BLaER1 (cell line): ENCODE data around the gene BPIFB3.
"Not testable (repeated sequence)": the region's sequence is repeated elsewhere in the genome, so short reads cannot be mapped to it uniquely, and the experiment has no call there.

Experiments
- H3K27ac ChIP-seq: shearing (Covaris generic); formaldehyde crosslinking; 2 replicates; pipeline ENCODE4 v1.8.1; 2022
- H3K27me3 ChIP-seq: shearing (Covaris generic); formaldehyde crosslinking; 2 replicates; pipeline ENCODE4 v1.8.1; 2022
- H3K36me3 ChIP-seq: shearing (Covaris generic); formaldehyde crosslinking; 2 replicates; pipeline ENCODE4 v1.8.1; 2022
- H3K4me1 ChIP-seq: shearing (Covaris generic); formaldehyde crosslinking; 2 replicates; pipeline ENCODE4 v1.8.1; 2022
- H3K4me2 ChIP-seq: shearing (Covaris generic); formaldehyde crosslinking; 2 replicates; pipeline ENCODE4 v1.8.1; 2022
- H3K4me3 ChIP-seq: shearing (Covaris generic); formaldehyde crosslinking; 2 replicates; pipeline ENCODE4 v1.8.1; 2022
- H3K9ac ChIP-seq: shearing (Covaris generic); formaldehyde crosslinking; 2 replicates; pipeline ENCODE4 v1.8.1; 2022
- H3K9me3 ChIP-seq: shearing (Covaris generic); formaldehyde crosslinking; 2 replicates; pipeline ENCODE4 v1.8.1; 2022
- H4K20me1 ChIP-seq: shearing (Covaris generic); formaldehyde crosslinking; 2 replicates; pipeline ENCODE4 v1.8.1; 2022
- Cebpa-rat ChIP-seq: shearing (Covaris generic); IDR thresholded peaks from 2 replicates; pipeline ENCODE4 v1.8.1; 2022

BPIFB3 gene

DNA sequence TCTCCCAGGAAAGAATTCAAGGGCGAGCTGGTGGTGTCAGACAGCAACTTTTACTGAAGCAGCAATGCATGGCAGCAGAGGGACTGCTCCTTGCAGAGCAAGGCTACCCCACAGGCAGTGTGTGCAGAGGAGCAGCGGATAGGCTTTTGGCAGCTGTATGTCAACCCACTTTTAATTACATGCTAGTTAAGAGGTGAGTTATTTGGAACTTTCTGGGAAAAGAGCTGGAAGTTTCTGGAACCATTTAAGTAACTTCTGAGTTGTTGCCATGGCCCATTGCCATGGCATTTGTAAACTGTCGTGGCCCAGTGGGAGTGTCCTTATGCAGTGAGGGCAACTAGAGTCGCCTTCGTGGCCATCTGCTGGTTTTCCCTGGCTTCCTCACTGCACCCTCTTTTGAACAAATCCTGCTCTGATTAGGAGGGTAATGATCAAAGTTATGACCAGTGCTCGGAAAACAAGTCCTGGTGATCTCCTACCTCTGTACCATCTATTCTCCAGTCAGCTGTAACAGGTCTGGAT, 59.7 kb downstream of the BPIFB3 start:
- Histone ChIP-seq H4K20me1 (no peaks in the 10 kb centered on the region), H3K36me3 (no peaks in the 10 kb centered on the region), H3K4me2 (no peak overlapping the region), H3K4me3 (no peak overlapping the region), H3K9me3 (peaks cover 18% of the 10 kb centered on the region), H3K9ac (no peak overlapping the region), H3K27ac (no peak overlapping the region), H3K4me1 (no peaks in the 10 kb centered on the region), H3K27me3 (no peaks in the 10 kb centered on the region)
- no peak for TF ChIP-seq Cebpa-rat

DNA sequence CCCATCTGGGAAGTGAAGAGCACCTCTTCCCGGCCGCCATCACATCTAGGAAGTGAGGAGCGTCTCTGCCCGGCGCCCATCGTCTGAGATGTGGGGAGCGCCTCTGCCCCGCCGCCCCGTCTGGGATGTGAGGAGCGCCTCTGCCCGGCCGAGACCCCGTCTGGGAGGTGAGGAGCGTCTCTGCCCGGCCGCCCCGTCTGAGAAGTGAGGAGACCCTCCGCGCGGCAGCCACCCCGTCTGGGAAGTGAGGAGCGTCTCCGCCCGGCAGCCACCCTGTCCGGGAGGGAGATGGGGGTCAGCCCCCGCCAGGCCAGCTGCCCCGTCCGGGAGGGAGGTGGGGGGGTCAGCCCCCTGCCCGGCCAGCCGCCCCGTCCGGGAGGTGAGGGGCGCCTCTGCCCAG, 61.8 kb downstream of the BPIFB3 start:
- not testable (repeated sequence) for H3K4me1 ChIP-seq, H3K27me3 ChIP-seq, H3K9ac ChIP-seq, H3K27ac ChIP-seq, H3K36me3 ChIP-seq, H4K20me1 ChIP-seq, H3K4me2 ChIP-seq, H3K4me3 ChIP-seq
- H3K9me3 ChIP-seq, result peaks cover 18% of the 10 kb centered on the region

- H3K9ac ChIP-seq, result no peak overlapping the region
- H3K4me2 ChIP-seq, result no peak overlapping the region
- no peak overlapping the region for H3K4me3 ChIP-seq
- no peaks in the 10 kb centered on the region for H3K4me1 ChIP-seq
- no peak overlapping the region for H3K27ac ChIP-seq
- no peaks in the 10 kb centered on the region for H3K36me3 ChIP-seq
- no peaks in the 10 kb centered on the region for H3K27me3 ChIP-seq
- peaks cover 32% of the 10 kb centered on the region for H3K9me3 ChIP-seq
- H4K20me1 ChIP-seq, result no peaks in the 10 kb centered on the region
- TF ChIP-seq Cebpa-rat, result no peak
Observed at GRCh38 chr20:33119725-33120720, 66.3 kb downstream of the BPIFB3 start.

DNA sequence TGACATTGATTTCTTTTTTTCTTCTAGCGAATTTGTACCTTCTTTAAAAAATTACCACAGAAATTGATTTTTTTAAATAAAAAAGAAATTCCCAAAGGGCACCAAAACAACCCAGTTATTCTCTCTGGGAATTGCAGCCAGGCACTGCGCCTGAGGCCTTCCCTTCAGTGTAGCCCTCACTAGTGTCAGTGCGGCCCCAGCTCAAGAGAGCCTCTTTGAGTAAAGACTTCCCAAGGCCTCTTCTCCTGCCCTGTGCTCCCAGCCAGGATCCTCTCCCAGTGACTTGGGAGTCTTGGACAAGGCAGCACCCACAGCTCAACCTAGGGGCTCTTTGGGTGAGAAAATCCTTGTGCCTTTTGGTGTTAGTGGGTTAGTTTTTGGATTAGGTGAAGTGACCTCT, 67.2 kb downstream of the BPIFB3 start:
- Histone ChIP-seq H3K4me3 (no peak overlapping the region), H3K4me1 (no peaks in the 10 kb centered on the region), H3K36me3 (no peaks in the 10 kb centered on the region), H3K27me3 (no peaks in the 10 kb centered on the region), H3K27ac (no peak overlapping the region), H3K4me2 (no peak overlapping the region), H3K9me3 (peaks cover 25% of the 10 kb centered on the region), H4K20me1 (no peaks in the 10 kb centered on the region), H3K9ac (no peak overlapping the region)
- no peak for TF ChIP-seq Cebpa-rat

DNA sequence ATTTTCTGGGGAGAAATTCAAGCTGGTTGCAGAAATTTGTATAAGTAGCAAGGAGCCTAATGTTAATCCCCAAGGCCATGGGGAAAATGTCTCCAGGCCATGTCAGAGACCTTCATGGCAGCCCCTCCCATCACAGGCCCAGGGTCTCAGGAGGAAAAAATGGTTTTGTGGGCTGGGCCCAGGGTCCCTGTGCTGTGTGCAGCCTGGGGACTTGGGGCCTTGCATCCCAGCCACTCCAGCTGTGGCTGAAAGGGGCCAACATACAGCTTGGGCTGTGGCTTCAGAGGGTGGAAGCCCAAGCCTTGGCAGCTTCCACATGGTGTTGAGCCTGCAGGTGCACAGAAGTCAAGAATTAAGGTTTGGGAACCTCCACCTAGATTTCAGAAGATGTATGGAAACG, 68.6 kb downstream of the BPIFB3 start:
- not testable (repeated sequence) for H3K4me3 ChIP-seq, H4K20me1 ChIP-seq, H3K9ac ChIP-seq, H3K27ac ChIP-seq, H3K4me1 ChIP-seq, H3K36me3 ChIP-seq, H3K27me3 ChIP-seq, H3K4me2 ChIP-seq
- peaks cover 25% of the 10 kb centered on the region for H3K9me3 ChIP-seq
